GM12878 (cell line): Measurements from ENCODE around the gene THSD4. TPM values are rescaled to one million over a fixed set of nuclear protein-coding genes. Genes with fewer than 3 reads are reported as not detected.

ENCODE experiments used
- ATAC-seq: fragments of 200-7000 bp; cut with Tn5 transposase; 3 replicates; pipeline ENCODE4 v1.9.1; 2020; ENCODE audit warnings: mild to moderate bottlenecking, moderate library complexity
- BruUV-seq: library from RNA; stranded (reverse); fragments of 400-500 nt; replicated peaks from 2 replicates; lab custom pipeline; 2021; lab: Mats Ljungman, UMichigan
- CTCF ChIA-PET: fragments of 300-600 bp; sonication (Branson Sonifier 250); formaldehyde crosslinking; extraction: SDS; loops from one replicate; lab custom pipeline; 2021; ENCODE audit warnings: inconsistent platforms; lab: Yijun Ruan, JAX
- POLR2A ChIA-PET: fragments of 350-600 bp; formaldehyde crosslinking; extraction: SDS; loops from one replicate; lab custom pipeline; 2021; ENCODE audit warnings: inconsistent platforms; lab: Charles Lee
- RAD21 ChIA-PET: fragments of 300-600 bp; sonication (Branson Sonifier 250); formaldehyde crosslinking; loops from one replicate; lab custom pipeline; 2023; ENCODE audit warnings: antibody characterized with exemption; ENCODE audit not compliant: unreplicated experiment; lab: Charles Lee
- SMC1A ChIA-PET: fragments of 300-600 bp; sonication (Branson Sonifier 250); formaldehyde crosslinking; loops from one replicate; lab custom pipeline; 2023; ENCODE audit not compliant: unreplicated experiment, uncharacterized antibody; lab: Charles Lee
- DNase-seq: peaks from one replicate; pipeline ENCODE4 v3.0.0-alpha.2; 2011; ENCODE audit warnings: low read depth, low spot score
- FAIRE-seq: peaks from 3 replicates; lab custom pipeline; 2011; peaks lifted over from hg19 to GRCh38; lab: Jason Lieb, UNC
- H2AFZ ChIP-seq: 2 replicates; pipeline ENCODE4 v1.6.0; 2011; ENCODE audit warnings: low read depth, low read length, control low read depth; ENCODE audit not compliant: control insufficient read depth
- H3K27ac ChIP-seq: 2 replicates; pipeline ENCODE4 v1.5.1; 2011; ENCODE audit warnings: control low read depth; ENCODE audit not compliant: control insufficient read depth, insufficient read depth
- H3K27me3 ChIP-seq, 2 experiments: replicated peaks in 1 of 2; 2 replicates each; pipeline versions ENCODE4 v1.6.0 to v1.6.1; 2011; ENCODE audit warnings: low read length in 1 of 2; ENCODE audit not compliant: control insufficient read depth in 2 of 2, insufficient read depth in 2 of 2
- H3K36me3 ChIP-seq, 2 experiments: 2 replicates each; pipeline ENCODE4 v1.5.1; 2011; ENCODE audit warnings: low read length in 1 of 2; ENCODE audit not compliant: control insufficient read depth in 2 of 2, insufficient read depth in 2 of 2
- H3K4me1 ChIP-seq: 2 replicates; pipeline ENCODE4 v1.6.1; 2011; ENCODE audit warnings: mild to moderate bottlenecking, low read length, moderate library complexity, mixed read lengths; ENCODE audit not compliant: control insufficient read depth, insufficient read depth
- H3K4me2 ChIP-seq: 2 replicates; pipeline ENCODE4 v1.6.0; 2011; ENCODE audit warnings: control low read depth; ENCODE audit not compliant: control insufficient read depth, insufficient read depth
- H3K4me3 ChIP-seq: fragments of 200-600 bp; sonication (generic); 2 replicates; pipeline ENCODE4 v1.5.1; 2016
- H3K79me2 ChIP-seq: 2 replicates; pipeline ENCODE4 v1.6.0; 2011; ENCODE audit warnings: low read length; ENCODE audit not compliant: control insufficient read depth, insufficient read depth
- H3K9ac ChIP-seq: 2 replicates; pipeline ENCODE4 v1.8.0; 2011; ENCODE audit warnings: low read length, control low read depth, mixed read lengths; ENCODE audit not compliant: control insufficient read depth, insufficient read depth
- H3K9me3 ChIP-seq: replicated peaks from 3 replicates; pipeline ENCODE4 v1.5.1; 2011; ENCODE audit warnings: mild to moderate bottlenecking, low read length; ENCODE audit not compliant: control insufficient read depth, insufficient read depth
- H4K20me1 ChIP-seq: 2 replicates; pipeline ENCODE4 v1.6.0; 2011; ENCODE audit not compliant: control insufficient read depth, insufficient read depth
- ESRRA ChIP-seq: IDR thresholded peaks from 2 replicates; pipeline ENCODE4 v1.6.1; 2012; ENCODE audit warnings: mild to moderate bottlenecking, low read length, improper control_type of control experiment
- FOXK2 ChIP-seq: fragments of 450-650 bp; IDR thresholded peaks from 2 replicates; pipeline ENCODE4 v1.6.1; 2017; ENCODE audit warnings: mild to moderate bottlenecking, moderate library complexity
- PAX8 ChIP-seq: fragments of 450-650 bp; IDR thresholded peaks from 2 replicates; pipeline ENCODE4 v1.6.1; 2017; ENCODE audit warnings: mild to moderate bottlenecking, moderate library complexity
- PKNOX1 ChIP-seq: fragments of 450-650 bp; IDR thresholded peaks from 2 replicates; pipeline ENCODE4 v1.6.1; 2016; ENCODE audit warnings: mild to moderate bottlenecking
- RAD21 ChIP-seq: IDR thresholded peaks from 2 replicates; pipeline ENCODE4 v1.6.1; 2011; ENCODE audit warnings: mild to moderate bottlenecking, low read depth, low read length, moderate library complexity; ENCODE audit not compliant: insufficient read depth
- SP1 ChIP-seq: IDR thresholded peaks from one replicate; pipeline ENCODE4 v1.6.1; 2011; ENCODE audit warnings: low read depth, low read length
- SRF ChIP-seq, 2 experiments: IDR thresholded peaks; 2 replicates each; pipeline ENCODE4 v1.6.1; 2011; ENCODE audit warnings: low read depth in 2 of 2, low read length in 2 of 2, mild to moderate bottlenecking in 1 of 2, moderate library complexity in 1 of 2
- STAT1 ChIP-seq: fragments of 450-650 bp; conservative IDR thresholded peaks from 2 replicates; pipeline ENCODE4 v1.6.1; 2014; ENCODE audit warnings: antibody characterized with exemption, mild to moderate bottlenecking
- SUZ12 ChIP-seq: fragments of 200-600 bp; sonication (generic); IDR thresholded peaks from one replicate; pipeline ENCODE4 v1.6.1; 2018; ENCODE audit warnings: antibody characterized with exemption, mild to moderate bottlenecking; ENCODE audit not compliant: unreplicated experiment
- WRNIP1 ChIP-seq: IDR thresholded peaks from 2 replicates; pipeline ENCODE4 v1.6.1; 2011; ENCODE audit warnings: low read depth, low read length, improper control_type of control experiment, borderline replicate concordance
- YBX1 ChIP-seq: fragments of 450-650 bp; IDR thresholded peaks from 2 replicates; pipeline ENCODE4 v1.6.1; 2016; ENCODE audit warnings: antibody characterized with exemption
- YY1 ChIP-seq: IDR thresholded peaks from 2 replicates; pipeline ENCODE4 v1.6.1; 2011; ENCODE audit warnings: low read depth, mild to moderate bottlenecking, low read length
- ZBTB40 ChIP-seq: fragments of 450-650 bp; IDR thresholded peaks from 2 replicates; pipeline ENCODE4 v1.6.1; 2016; ENCODE audit warnings: mild to moderate bottlenecking, moderate library complexity, borderline replicate concordance
- WGBS: methylation state at CpG from one replicate; pipeline ENCODE4 v1.1.6; 2016; ENCODE audit warnings: low lambda C conversion rate; ENCODE audit not compliant: insufficient replicate concordance, insufficient coverage; ENCODE audit errors: missing lambda C conversion rate; 5-methylcytosine and 5-hydroxymethylcytosine counted together
- in situ Hi-C: fragments of 300-500 bp; cut with MboI; formaldehyde crosslinking; loops from 9 replicates; pipeline ENCODE4 v1.14.3; 2018; ENCODE audit warnings: mixed read lengths
- intact Hi-C: fragments of 100-400 bp; cut with micrococcal nuclease; formaldehyde crosslinking; loops from one replicate; pipeline ENCODE4 v1.14.2; 2022; ENCODE audit not compliant: unreplicated experiment
- polyA plus RNA-seq, 11 experiments: library from polyadenylated mRNA; depleted of rRNA in 4 of 11; unstranded in 6 of 11; stranded (reverse) in 5 of 11; fragments of >200 nt; fragmentation: Nextera tagmentation in 4 of 11; fragmentation: Illumina TruSeq in 1 of 11; extraction: Ambion mirVana in 4 of 11; extraction: Trizol in 1 of 11; gene quantifications; 1 replicate in 1 of 11; 2 replicates in 10 of 11; pipeline versions ENCODE4 v1.2.1 to v1.2.3, GENCODE V29; 2011 to 2016; ENCODE audit warnings: inconsistent platforms in 2 of 11, missing spikeins in 2 of 11, low read depth in 1 of 11
- total RNA-seq, 4 experiments: library from RNA; depleted of rRNA in 3 of 4; stranded (reverse); fragments of >200 nt in 3 of 4; fragmentation: Illumina TruSeq in 1 of 4; extraction: Trizol in 1 of 4; gene quantifications; 2 replicates each; pipeline versions ENCODE4 v1.2.1 to v1.2.3, GENCODE V29; 2013 to 2021
- TF ChIP-seq, protein P1 (sequence below): fragments of 450-650 bp; IDR thresholded peaks from 2 replicates; pipeline ENCODE4 v1.6.1; 2018; ENCODE audit warnings: borderline replicate concordance, mild to moderate bottlenecking; ENCODE audit not compliant: partially characterized antibody
- TF ChIP-seq, protein P2 (sequence below): IDR thresholded peaks from 2 replicates; pipeline ENCODE4 v1.6.1; 2011; ENCODE audit warnings: mild to moderate bottlenecking, low read depth, low read length, moderate library complexity; ENCODE audit not compliant: insufficient replicate concordance

THSD4 gene
- total and polyA plus RNA-seq, 10 of the 15 experiments (the other 5 are each of a cell fraction or from before 2014, with no cell fraction given), result 0.04 to 0.13 (median 0.05) TPM; not detected in 7

DNA sequence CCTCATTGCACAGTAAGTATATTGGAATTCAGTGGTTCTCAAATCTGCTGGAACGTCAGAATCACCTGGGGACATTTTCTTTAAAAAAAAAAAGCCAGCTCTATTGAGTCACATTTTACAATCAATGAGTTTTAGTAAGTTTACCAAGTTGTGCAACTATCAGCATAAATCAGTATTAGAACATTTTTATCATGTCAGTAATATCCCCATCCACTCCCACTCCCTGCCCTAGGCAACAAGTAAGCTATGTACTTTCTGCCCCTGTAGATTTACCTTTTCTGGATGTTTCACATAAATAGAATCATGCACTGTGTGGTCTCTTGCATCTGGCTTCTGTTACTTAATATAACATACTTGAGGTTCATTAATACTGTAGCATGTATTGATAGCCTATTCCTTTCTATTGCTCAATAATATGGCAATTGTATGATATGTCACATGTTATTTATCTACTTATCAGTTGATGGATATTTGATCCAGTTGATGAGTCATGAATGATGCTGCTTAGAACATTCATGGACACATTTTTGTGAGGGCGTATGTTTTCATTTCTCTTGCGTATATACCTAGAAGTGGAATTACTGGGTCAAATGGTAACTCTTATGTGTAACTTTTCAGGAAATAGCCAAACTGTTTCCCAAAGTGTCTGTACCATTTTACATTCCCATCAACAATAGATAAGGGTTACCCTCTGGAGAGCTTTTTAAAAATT is 180.5 kb downstream of the THSD4 start:
- POLR2A ChIA-PET, result no interaction called here
- TF ChIP-seq PAX8 (no peak), YY1 (no peak), SP1 (no peak), SUZ12 (no peak), RAD21 (no peak), WRNIP1 (no peak), FOXK2 (no peak), ZBTB40 (no peak), ESRRA (no peak), YBX1 (no peak), PKNOX1 (no peak), STAT1 (no peak), SRF (IDR thresholded peaks at IDR 0.05; ENCODE audit: low read depth in 2 of 2, low read length in 2 of 2) (no peak)
- TF ChIP-seq, protein P1, sequence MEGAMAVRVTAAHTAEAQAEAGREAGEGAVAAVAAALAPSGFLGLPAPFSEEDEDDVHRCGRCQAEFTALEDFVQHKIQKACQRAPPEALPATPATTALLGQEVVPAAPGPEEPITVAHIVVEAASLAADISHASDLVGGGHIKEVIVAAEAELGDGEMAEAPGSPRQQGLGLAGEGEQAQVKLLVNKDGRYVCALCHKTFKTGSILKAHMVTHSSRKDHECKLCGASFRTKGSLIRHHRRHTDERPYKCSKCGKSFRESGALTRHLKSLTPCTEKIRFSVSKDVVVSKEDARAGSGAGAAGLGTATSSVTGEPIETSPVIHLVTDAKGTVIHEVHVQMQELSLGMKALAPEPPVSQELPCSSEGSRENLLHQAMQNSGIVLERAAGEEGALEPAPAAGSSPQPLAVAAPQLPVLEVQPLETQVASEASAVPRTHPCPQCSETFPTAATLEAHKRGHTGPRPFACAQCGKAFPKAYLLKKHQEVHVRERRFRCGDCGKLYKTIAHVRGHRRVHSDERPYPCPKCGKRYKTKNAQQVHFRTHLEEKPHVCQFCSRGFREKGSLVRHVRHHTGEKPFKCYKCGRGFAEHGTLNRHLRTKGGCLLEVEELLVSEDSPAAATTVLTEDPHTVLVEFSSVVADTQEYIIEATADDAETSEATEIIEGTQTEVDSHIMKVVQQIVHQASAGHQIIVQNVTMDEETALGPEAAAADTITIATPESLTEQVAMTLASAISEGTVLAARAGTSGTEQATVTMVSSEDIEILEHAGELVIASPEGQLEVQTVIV, result no peak
- TF ChIP-seq, protein P2, sequence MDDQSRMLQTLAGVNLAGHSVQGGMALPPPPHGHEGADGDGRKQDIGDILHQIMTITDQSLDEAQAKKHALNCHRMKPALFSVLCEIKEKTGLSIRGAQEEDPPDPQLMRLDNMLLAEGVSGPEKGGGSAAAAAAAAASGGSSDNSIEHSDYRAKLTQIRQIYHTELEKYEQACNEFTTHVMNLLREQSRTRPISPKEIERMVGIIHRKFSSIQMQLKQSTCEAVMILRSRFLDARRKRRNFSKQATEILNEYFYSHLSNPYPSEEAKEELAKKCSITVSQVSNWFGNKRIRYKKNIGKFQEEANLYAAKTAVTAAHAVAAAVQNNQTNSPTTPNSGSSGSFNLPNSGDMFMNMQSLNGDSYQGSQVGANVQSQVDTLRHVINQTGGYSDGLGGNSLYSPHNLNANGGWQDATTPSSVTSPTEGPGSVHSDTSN, result no peak
- TF ChIP-seq, all 136 proteins: peak for 0
- H3K27me3 ChIP-seq, result no peaks in the 10 kb centered on the region
- FAIRE-seq (no peak), DNase-seq (no peak), ATAC-seq (no peak)
- H3K4me2 ChIP-seq, result no peak overlapping the region
- ChIA-PET SMC1A (no interaction called here), RAD21 (no interaction called here), CTCF (no interaction called here)
- no peaks in the 10 kb centered on the region for H3K4me1 ChIP-seq
- H3K36me3 ChIP-seq, result no peaks in the 10 kb centered on the region
- H2AFZ ChIP-seq, result no peak overlapping the region
- WGBS, result 33% methylated on average over 3 of the region's 3 CpGs
- no peak overlapping the region for H3K9ac ChIP-seq
- no peaks in the 10 kb centered on the region for H3K9me3 ChIP-seq
- in situ Hi-C loops (no loop called here), intact Hi-C loops (no loop called here)
- no peak overlapping the region for H3K4me3 ChIP-seq
- BruUV-seq, result no TSS peak
- H4K20me1 ChIP-seq, result no peaks in the 10 kb centered on the region
- H3K79me2 ChIP-seq, result no peaks in the 10 kb centered on the region
- H3K27ac ChIP-seq, result no peak overlapping the region
